Dermis lymphatic vessel endothelial cell (primary cell): Measurements from ENCODE around the gene ATP1B3. TPM values are rescaled to one million over a fixed set of nuclear protein-coding genes. Genes with fewer than 3 reads are reported as not detected.

Experiments used
- total RNA-seq: library from RNA; depleted of rRNA; stranded (reverse); fragments of >200 nt; gene quantifications from 2 replicates; pipeline ENCODE4 v1.2.1, GENCODE V29; 2014

The ATP1B3 gene
- total RNA-seq, result 66.2 and 67.0 TPM in 2 replicates

GRCh38 chr3:141876381-141876890 is at the start of gene ATP1B3:
Gene ATP1B3 (plus strand): TSS chr3:141876643. CDS start chr3:141876802, 159 bp downstream.

Other genes with a start within 250 kb of the ATP1B3 start
- 29.8 and 34.9 TPM in 2 replicates for gene RNF7, start 138.3 kb upstream of the ATP1B3 start, total RNA-seq
- gene GRK7, start 113.2 kb upstream of the ATP1B3 start, total RNA-seq, result not detected in 2 replicates